Posterior cingulate gyrus (tissue), 11 donors: Measurements from ENCODE around the gene FKBP10.
"Not testable (repeated sequence)": the region's sequence is repeated elsewhere in the genome, so short reads cannot be mapped to it uniquely, and the experiment has no call there.

Source experiments
- DNase-seq, 10 donors: peaks; one replicate each; pipeline versions ENCODE4 v3.0.0 to v3.0.0-alpha.2; 2020 to 2021; ENCODE audit warnings: mixed read lengths in 3 of 10
- intact Hi-C: fragments of 100-400 bp; cut with DNase I; formaldehyde crosslinking; loops from one replicate; pipeline ENCODE4 v1.15.1; 2023

Gene FKBP10

GRCh38 chr17:41803049-41804020, 9.5 kb upstream of the FKBP10 start:
- intact Hi-C loops = no loop called here
- peak in 2 of 10 donors; percentile 29 to 86 for DNase-seq

DNA sequence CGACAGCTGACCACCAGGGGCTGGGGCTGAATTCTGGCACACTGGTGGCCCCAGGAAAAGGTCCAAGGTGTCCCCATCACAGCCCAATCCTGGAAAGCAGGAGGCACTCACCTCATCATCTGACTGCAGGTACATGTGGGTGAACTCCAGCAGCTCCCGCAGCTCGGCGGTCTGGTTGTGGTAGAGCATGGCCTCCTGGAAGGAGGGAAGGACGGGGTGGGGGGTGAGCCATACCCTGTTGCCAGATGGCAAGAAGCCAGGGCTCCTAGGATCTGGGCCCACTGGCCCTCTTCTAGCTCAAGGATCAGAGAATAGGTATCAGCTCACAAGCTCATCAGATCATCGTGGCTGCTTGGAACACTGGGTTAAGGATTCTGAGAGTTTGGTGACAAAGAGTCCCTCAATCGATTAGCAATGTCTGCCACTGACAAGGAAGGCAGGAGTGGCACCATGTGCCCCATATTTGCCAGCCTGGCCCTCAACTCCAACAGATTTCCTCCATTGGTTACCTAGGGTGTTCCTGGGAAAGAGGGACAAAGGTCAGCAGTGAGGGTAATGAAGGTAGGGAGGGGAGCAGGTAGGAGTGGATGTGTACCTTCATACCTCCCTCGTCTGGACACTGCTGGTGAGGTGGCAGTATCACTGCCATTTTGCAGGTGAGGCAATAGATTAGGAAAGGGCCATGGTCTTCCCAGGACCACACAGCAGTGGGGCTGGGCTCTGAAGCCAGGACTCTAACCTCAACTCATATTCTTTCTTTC, 5.9 kb upstream of the FKBP10 start:
- no peak for DNase-seq
- intact Hi-C loops = no loop called here

DNA sequence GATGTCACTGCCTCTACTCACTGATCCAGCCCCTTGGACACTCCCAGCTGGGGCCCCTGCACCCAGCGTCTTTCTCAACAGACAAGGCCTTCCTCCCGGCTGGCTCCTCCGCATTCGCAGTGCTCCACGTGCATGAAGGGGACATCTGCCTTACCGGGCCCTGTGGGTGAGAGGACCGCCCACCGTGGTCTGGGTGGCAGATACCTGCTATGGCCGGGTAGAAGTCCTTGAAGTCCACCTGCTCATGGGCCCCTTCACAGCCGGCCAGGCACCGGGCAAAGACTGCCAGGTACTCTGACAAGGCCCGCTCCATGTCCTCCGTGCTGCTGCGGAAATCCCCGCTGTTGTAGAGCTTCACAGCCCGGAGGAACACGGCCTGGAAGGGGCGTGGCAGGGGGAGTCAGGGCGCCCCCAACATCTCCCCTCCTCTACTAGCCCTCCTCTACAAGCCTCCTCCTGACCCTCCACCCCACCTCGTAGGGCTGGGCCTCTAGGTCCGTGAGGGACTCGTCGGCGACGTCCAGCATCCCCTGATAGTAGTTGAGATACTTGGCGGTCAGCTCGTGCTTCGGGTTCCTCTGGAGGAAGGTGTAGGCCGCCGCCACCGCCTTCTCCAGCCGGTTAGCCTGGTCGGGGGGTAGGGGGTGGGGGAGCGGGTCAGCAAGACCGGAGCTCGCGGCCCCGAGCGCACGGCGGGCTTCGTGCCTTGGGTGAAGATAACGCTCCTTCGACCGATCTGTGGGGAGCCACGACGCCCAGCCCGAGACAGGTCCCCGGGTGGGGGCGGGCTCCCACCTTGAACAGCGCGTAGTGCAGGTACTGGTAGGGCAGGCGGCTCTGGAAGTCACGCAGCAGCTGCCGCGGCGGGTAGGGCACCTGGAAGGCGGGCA, 1.9 kb upstream of the FKBP10 start:
- no peak for DNase-seq
- intact Hi-C loops = no loop called here

- intact Hi-C loops = no loop called here
- peak; percentile 56 to 97 (median 81) for DNase-seq
Observed at GRCh38 chr17:41811549-41812380, 1.0 kb upstream of the FKBP10 start, which contains the start of gene P3H4. Gene P3H4, minus strand, starts transcription at chr17:41811949. Its CDS starts 34 bp downstream, at chr17:41811915.

DNA sequence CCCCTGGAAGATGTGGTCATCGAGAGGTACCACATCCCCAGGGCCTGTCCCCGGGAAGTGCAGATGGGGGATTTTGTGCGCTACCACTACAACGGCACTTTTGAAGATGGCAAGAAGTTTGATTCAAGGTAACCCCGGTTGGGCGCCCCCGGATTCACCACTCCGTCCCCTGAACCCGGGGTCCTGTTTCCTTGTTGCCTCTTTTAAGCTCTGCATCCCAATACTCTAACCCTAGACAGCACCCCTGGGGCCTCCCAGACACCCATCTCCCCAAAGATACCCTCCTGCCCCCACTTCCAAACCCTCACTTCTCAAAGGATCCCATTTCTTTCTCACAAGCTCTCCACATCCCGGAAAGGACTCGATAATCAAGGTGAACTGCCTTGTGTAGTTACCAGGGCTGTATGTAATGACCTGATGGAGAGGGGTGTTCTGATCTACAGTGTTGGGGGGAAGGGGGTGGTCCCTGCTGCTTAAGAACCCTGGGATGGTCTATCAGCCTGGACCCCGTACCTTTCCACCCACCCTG, 412 bp downstream of the FKBP10 start:
- no peak for DNase-seq
- intact Hi-C loops = no loop called here

DNA sequence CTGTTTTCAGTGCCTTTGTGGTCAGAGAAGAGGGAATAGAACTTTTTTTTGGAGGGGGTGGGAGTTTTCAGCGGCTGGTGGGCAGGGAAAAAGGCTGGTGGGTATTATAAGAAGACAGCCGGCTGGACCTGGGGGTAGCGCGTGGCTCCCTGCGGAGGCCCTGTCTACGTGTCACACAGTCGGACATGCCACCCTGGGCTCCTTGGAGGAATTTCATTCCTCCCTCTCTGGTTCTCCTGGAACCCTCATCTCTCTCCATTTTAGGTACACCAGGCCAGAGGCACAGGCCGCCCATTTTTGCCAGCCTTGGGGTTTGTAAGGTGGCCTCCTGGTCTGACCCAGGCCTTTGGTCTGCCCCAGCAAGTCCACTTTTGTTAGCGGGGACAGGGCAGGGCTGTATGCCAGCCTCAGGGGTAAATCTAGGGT, 908 bp downstream of the FKBP10 start:
- DNase-seq = no peak
- intact Hi-C loops = no loop called here

DNA sequence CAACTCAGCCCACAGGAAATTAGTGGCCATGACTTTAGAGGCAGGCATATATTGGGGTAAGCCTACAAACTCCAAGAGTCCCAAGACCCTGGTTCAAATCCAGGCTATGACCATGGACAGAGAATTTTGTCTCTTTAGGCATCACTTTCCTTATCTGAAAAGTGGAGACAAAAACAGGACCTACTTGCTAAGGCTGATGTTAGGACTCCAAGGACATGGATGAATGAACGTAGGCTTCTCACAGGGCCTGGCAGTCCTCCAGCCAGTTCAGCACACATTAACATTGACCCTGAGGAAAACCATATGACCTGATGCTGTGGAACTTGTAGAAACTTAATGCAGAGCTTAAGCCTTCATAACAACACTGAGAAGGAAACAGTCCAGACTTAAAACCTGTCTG, 1.4 kb downstream of the FKBP10 start:
- intact Hi-C loops = no loop called here
- no peak for DNase-seq

DNA sequence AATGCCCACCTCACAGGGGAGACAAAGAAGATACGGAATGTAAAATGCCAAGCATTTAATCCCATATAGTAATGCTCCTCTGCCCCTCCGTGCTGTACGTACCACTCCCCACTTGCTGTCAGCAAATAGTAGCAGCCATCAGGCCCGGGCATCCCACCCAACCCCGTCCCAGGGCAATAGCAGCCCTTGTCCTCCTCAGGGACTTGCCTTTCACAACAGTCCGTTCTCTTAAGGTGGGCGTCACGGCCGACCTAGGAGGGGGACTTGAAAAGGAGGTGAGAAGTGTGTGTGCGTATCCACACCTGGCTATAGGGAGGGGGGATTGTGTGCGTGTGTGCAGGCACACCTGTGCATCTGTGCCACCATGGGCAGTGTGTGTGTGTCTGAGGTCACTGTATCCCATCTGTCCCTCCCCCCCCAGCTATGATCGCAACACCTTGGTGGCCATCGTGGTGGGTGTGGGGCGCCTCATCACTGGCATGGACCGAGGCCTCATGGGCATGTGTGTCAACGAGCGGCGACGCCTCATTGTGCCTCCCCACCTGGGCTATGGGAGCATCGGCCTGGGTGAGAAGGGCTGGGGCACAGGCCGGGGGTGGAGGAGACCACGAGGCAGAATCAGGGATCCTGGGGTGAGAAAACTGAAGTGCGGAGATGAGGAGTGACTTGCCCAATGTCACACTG, 4.0 kb downstream of the FKBP10 start:
- peak in 1 of 10 donors; percentile 72 for DNase-seq
- intact Hi-C loops = no loop called here

DNA sequence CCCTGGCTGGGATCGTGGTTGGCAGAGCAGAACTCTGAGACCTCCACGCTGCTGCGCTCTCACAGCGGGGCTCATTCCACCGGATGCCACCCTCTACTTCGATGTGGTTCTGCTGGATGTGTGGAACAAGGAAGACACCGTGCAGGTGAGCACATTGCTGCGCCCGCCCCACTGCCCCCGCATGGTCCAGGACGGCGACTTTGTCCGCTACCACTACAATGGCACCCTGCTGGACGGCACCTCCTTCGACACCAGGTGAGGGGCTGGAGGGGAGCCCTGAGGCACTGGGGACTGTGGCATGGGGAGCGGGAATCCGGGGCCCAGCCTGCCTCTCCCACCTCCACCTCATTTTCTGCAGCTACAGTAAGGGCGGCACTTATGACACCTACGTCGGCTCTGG, 5.2 kb downstream of the FKBP10 start:
- peak in 1 of 10 donors; percentile 50 for DNase-seq
- intact Hi-C loops = no loop called here

GRCh38 chr17:41821776-41822175, 9.0 kb downstream of the FKBP10 start:
- intact Hi-C loops = no loop called here
- peak in 1 of 10 donors; percentile 40 for DNase-seq

GRCh38 chr17:41822216-41823140, 9.7 kb downstream of the FKBP10 start:
- DNase-seq = peak in 1 of 10 donors; percentile 50
- intact Hi-C loops = no loop called here

DNA sequence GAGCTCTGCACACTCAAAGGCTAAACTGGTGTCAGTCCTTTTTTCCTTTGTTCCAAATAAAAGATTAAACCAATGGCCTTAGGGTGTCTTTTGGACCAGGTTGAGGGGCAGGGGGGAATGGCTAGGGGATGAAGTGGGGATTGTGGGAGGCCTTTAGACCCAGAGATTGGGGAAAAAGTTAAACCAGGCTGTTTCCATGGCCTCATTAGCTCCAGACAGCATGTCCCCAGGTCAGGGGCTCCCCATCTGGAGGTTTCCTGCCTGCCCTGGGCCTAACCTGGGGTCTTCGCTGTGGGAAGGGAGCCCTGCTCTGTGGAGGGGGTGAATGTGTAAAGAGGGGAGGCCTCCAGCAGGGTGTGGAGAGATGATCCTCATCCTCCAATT, 10.3 kb downstream of the FKBP10 start:
- intact Hi-C loops = no loop called here
- DNase-seq = peak in 1 of 10 donors; percentile 26

DNA sequence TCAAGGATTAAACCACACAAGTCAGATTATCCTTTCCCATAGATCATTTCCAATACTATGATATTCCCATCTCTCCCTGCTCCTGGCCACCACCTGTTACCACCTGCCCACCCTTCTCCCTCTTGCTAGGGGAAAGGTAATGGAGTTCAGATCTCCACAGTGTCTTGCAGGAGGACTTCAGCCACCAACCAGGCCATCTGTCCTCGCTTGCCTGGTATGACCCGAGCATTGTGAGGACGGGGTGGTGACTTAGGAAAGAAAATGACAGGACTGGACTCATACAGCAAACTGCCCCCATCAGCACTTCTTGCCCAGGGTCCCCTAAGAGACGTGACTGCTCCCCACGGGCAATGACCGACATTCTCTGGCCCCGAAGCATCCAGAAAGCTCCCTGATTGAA, 10.8 kb downstream of the FKBP10 start:
- intact Hi-C loops = no loop called here
- peak in 3 of 10 donors; percentile 18 to 35 (median 22) for DNase-seq

DNA sequence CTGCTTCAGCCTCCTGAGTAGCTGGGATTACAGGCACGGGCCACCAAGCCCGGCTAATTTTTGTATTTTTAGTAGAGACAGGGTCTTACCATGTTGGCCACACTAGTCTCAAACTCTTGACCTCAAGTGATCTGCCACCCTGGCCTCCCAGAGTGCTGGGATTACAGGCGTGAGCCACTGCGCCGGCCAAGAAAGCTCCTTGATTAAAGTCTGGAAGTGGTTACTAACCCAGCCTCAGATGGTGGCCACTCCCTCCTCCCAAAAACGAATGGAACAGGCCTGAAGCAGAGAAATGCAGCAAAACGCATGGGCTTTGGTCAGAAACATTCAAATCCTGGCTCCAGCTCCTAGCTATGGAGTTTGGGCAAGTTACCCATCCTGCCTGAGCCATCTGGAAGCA, 11.3 kb downstream of the FKBP10 start:
- DNase-seq = peak in 1 of 10 donors; percentile 51
- intact Hi-C loops = no loop called here

DNA sequence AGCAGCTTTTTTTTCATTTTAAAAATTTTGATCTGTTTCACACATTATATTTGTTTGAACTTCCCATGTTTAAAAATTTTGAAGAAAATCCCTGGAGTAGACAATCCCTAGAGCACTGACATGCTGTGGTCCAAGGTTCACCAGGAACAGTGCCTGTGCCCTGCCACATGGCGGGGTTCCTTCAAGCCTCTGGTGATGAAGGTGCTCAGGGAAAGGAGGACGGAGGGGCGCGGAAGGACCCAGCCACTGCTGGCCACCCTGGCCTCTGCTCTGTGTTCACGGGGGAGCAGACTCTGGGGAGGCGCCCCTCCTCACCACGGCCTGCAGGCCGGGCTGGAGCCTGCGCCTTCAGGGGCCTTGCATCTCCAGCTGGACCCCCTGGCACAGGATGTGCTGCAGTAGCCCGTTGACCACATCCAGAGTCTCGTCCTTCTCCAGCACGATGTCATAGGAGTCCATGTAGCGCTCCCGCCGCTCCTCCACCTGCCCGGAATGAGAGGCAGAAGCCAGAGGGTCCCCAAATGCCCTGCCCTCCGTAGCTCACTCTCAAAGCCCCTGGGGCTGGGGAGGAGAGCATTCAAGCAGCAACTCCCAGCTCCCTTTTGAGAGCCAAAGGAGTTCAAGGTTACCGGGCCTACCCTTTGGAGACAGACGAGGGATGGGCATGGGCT, 12.5 kb downstream of the FKBP10 start:
- intact Hi-C loops = no loop called here
- DNase-seq = peak in 1 of 10 donors; percentile 74

DNA sequence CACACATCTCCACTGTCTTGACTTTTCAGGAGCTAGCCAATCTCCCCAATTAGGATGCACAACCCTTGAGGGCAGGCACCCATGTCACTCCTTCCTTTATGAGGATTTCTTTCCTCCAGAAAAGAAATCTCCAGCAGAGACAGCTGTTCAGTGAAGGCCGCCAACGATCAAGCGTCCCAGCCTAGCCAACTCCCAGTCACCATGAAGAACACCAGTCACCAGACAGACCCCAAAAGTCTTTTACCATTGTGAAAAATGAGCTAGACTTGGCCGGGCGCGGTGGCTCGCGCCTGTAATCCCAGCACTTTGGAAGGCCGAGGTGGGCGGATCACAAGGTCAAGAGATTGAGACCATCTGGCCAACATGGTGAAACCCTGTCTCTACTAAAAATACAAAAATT, 17.2 kb downstream of the FKBP10 start:
- peak in 1 of 10 donors; percentile 27 for DNase-seq
- intact Hi-C loops = not testable (repeated sequence)

- no peak for DNase-seq
- intact Hi-C loops = no loop called here
Observed at GRCh38 chr17:41835214-41835799, 22.5 kb downstream of the FKBP10 start.
